ENCODE results near the gene PGM2L1. TPM values are rescaled to one million over a fixed set of nuclear protein-coding genes. Genes with fewer than 3 reads are reported as not detected.

The PGM2L1 gene
- total and polyA plus RNA-seq, 2 of the 4 experiments (the other 2 are of a cell fraction): 0.72 to 1.8 TPM

- Histone ChIP-seq H3K23ac (ENCODE audit: low read depth, low read length) (no peak overlapping the region), H3K4ac (ENCODE audit: low read depth, low read length) (no peak overlapping the region), H2AK5ac (ENCODE audit: low read depth, low read length) (no peak overlapping the region), H4K8ac (ENCODE audit: low read depth in 2 of 2, low read length in 2 of 2) (no peak overlapping the region), H2BK5ac (ENCODE audit: low read depth, low read length, poor library complexity, severe bottlenecking) (peak overlapping the region; percentile 96), H3K27ac (ENCODE audit: insufficient read depth, low read length) (no peak overlapping the region), H3K9me3 (ENCODE audit: control insufficient read depth, insufficient read depth, low read length) (no peaks in the 10 kb centered on the region), H3K9me1 (ENCODE audit: insufficient read depth, low read length) (peaks cover 5% of the 10 kb centered on the region; the same call in 1 of the 2 replicates), H3K79me1 (ENCODE audit: low read depth in 1 of 2, low read length in 2 of 2) (no peaks in the 10 kb centered on the region), H2BK120ac (ENCODE audit: low read depth, low read length) (peak overlapping the region; percentile 82; the same call in 1 of the 2 replicates), H4K5ac (ENCODE audit: low read depth, low read length) (no peak overlapping the region; the same call in 1 of the 2 replicates), H3K9ac (ENCODE audit: low read depth, low read length) (no peak overlapping the region), H3K4me3 (ENCODE audit: insufficient read depth, low read depth, low read length) (no peak overlapping the region), H4K20me1 (ENCODE audit: insufficient read depth, low read length) (no peaks in the 10 kb centered on the region), H3K56ac (ENCODE audit: extremely low read depth, insufficient read depth, low read length) (no peak overlapping the region), H2AFZ (replicated peaks; ENCODE audit: low read length, poor library complexity) (no peak overlapping the region), H3K18ac (ENCODE audit: low read depth, low read length) (peak overlapping the region; percentile 27; the same call in 1 of the 2 replicates), H2BK20ac (ENCODE audit: low read depth, low read length) (no peak overlapping the region), H3K4me1 (ENCODE audit: control insufficient read depth, insufficient read depth, low read length) (peaks cover 13% of the 10 kb centered on the region), H2AK9ac (replicated peaks; ENCODE audit: low read depth, low read length, poor library complexity) (no peak overlapping the region), H3K27me3 (ENCODE audit: control insufficient read depth, insufficient read depth, low read length) (no peaks in the 10 kb centered on the region), H3K14ac (replicated peaks; ENCODE audit: low read depth, low read length) (no peak overlapping the region), H2BK15ac (ENCODE audit: low read depth, low read length) (no peak overlapping the region; the same call in 2 of the 3 replicates), H3K36me3 (ENCODE audit: control insufficient read depth, insufficient read depth, low read length) (no peaks in the 10 kb centered on the region), H3K4me2 (ENCODE audit: low read depth, low read length) (no peak overlapping the region), H4K91ac (ENCODE audit: insufficient read depth, low read depth, low read length) (no peak overlapping the region)
- no TSS peak for BruUV-seq (replicated peaks)
- peak; percentile 74 for DNase-seq
- in situ Hi-C loops (cut with MboI; ENCODE audit: low sequenced_read_pairs): no loop called here
- dilution Hi-C loops (cut with HindIII; ENCODE audit: low sequenced_read_pairs, unreplicated experiment): no loop called here
- ChIA-PET POLR2A (ENCODE audit: unreplicated experiment) (no interaction called here), CTCF (interaction anchor here (0.5 kb wide), 1 partner anchor 466 kb away, joined by 3 read pairs; no protein-coding TSS in a partner anchor)
- no peak for ATAC-seq (ENCODE audit: low read depth)
- intact Hi-C loops (cut with micrococcal nuclease): loop anchor here (5.0 to 10.0 kb wide), 2 partner anchors 40 to 332 kb away; partner anchors contain the start of gene UCP2
- TF ChIP-seq BHLHE40 (IDR thresholded peaks at IDR 0.05; ENCODE audit: low read depth, low read length) (no peak), CHD1 (IDR thresholded peaks at IDR 0.05; ENCODE audit: low read depth, low read length) (no peak), MAZ (IDR thresholded peaks at IDR 0.05; ENCODE audit: borderline replicate concordance, low read depth, low read length) (no peak)
These were observed 81.3 kb downstream of the PGM2L1 start for GRCh38 chr11:74316772-74317505.
